Natural killer cell (primary cell): ENCODE measurements around the gene TP53RK. TPM values are rescaled to one million over a fixed set of nuclear protein-coding genes. Genes with fewer than 3 reads are reported as not detected.

Experiments used
- ATAC-seq, 3 donors: fragments of 150-1000 bp in 2 of 3; fragments of 200-7000 bp in 1 of 3; cut with Tn5 transposase; 1 replicate in 1 of 3; 2 replicates in 2 of 3; pipeline ENCODE4 v1.10.0; 2021; ENCODE audit warnings: mild to moderate bottlenecking in 2 of 3, moderate library complexity in 2 of 3
- DNase-seq, 2 donors: peaks; one replicate each; pipeline versions ENCODE4 v3.0.0 to v3.0.0-alpha.2; 2013 to 2021; ENCODE audit warnings: mixed read lengths in 1 of 2
- H3K27ac ChIP-seq: one replicate; pipeline ENCODE4 v1.5.1; 2013; ENCODE audit warnings: mild to moderate bottlenecking, low read length
- H3K27me3 ChIP-seq: one replicate; pipeline ENCODE4 v1.6.1; 2013; ENCODE audit warnings: low read length; ENCODE audit not compliant: control insufficient read depth, insufficient read depth
- H3K36me3 ChIP-seq: one replicate; pipeline ENCODE4 v1.6.1; 2013; ENCODE audit warnings: low read length; ENCODE audit not compliant: control insufficient read depth, insufficient read depth
- H3K4me1 ChIP-seq: one replicate; pipeline ENCODE4 v1.6.1; 2013; ENCODE audit warnings: low read length; ENCODE audit not compliant: control insufficient read depth, insufficient read depth
- H3K4me3 ChIP-seq: one replicate; pipeline ENCODE4 v1.5.1; 2013; ENCODE audit warnings: low read length
- H3K9me3 ChIP-seq: one replicate; pipeline ENCODE4 v1.6.1; 2013; ENCODE audit warnings: low read length; ENCODE audit not compliant: control insufficient read depth, insufficient read depth
- H3K27ac Mint-ChIP-seq, 2 donors: one replicate each; pipeline ENCODE4 v1.8.0; 2022; ENCODE audit warnings: mild to moderate bottlenecking in 2 of 2, mixed read lengths in 2 of 2, moderate library complexity in 1 of 2
- H3K27me3 Mint-ChIP-seq, 2 donors: one replicate each; pipeline ENCODE4 v1.8.0; 2022; ENCODE audit warnings: low read depth in 2 of 2, mixed read lengths in 2 of 2
- H3K36me3 Mint-ChIP-seq: one replicate; pipeline ENCODE4 v1.8.0; 2022; ENCODE audit warnings: mixed read lengths
- H3K4me1 Mint-ChIP-seq, 2 donors: one replicate each; pipeline ENCODE4 v1.8.0; 2022; ENCODE audit warnings: mixed read lengths in 2 of 2
- H3K4me3 Mint-ChIP-seq: one replicate; pipeline ENCODE4 v1.8.0; 2022; ENCODE audit warnings: mild to moderate bottlenecking, moderate library complexity, mixed read lengths
- H3K9me3 Mint-ChIP-seq, 2 donors: one replicate each; pipeline ENCODE4 v1.8.0; 2022; ENCODE audit warnings: mixed read lengths in 2 of 2
- CTCF ChIP-seq: fragments of 200-600 bp; IDR thresholded peaks from one replicate; pipeline ENCODE4 v1.8.0; 2022; ENCODE audit warnings: antibody characterized with exemption
- WGBS: methylation state at CpG from one replicate; pipeline ENCODE4 v1.1.7; 2013; ENCODE audit warnings: missing lambda C conversion rate; ENCODE audit not compliant: insufficient coverage; 5-methylcytosine and 5-hydroxymethylcytosine counted together
- intact Hi-C: fragments of 100-400 bp; cut with micrococcal nuclease; formaldehyde crosslinking; loops from one replicate; pipeline ENCODE4 v1.14.2; 2022
- total RNA-seq, 4 donors: library from RNA; stranded (reverse); fragments of 120-200 nt in 1 of 4; gene quantifications; one replicate each; pipeline versions ENCODE4 v1.2.3 to v1.2.4, GENCODE V29; 2013 to 2022

TP53RK gene
- total RNA-seq, 3 donors from 2014 or later (not counting 1 experiment from before 2014, with no cell fraction given), result 5.0 to 10.4 (median 7.8) TPM

GRCh38 chr20:46722450-46722849 lies 33.2 kb upstream of the TP53RK start:
- no peak overlapping the region for H3K4me3 Mint-ChIP-seq
- intact Hi-C loops, result no loop called here
- H3K9me3 ChIP-seq, result no peaks in the 10 kb centered on the region
- DNase-seq, result no peak
- no peaks in the 10 kb centered on the region for H3K4me1 Mint-ChIP-seq
- no peak overlapping the region for H3K4me3 ChIP-seq
- no peak overlapping the region for H3K27ac Mint-ChIP-seq
- H3K36me3 ChIP-seq, result no peaks in the 10 kb centered on the region
- no peak overlapping the region for H3K27ac ChIP-seq
- no peaks in the 10 kb centered on the region for H3K36me3 Mint-ChIP-seq
- no peaks in the 10 kb centered on the region for H3K27me3 ChIP-seq
- ATAC-seq, result no peak
- no peaks in the 10 kb centered on the region for H3K27me3 Mint-ChIP-seq
- WGBS, result 100% methylated on average over 2 of the region's 2 CpGs
- no peaks in the 10 kb centered on the region for H3K9me3 Mint-ChIP-seq
- no peak for TF ChIP-seq CTCF
- no peaks in the 10 kb centered on the region for H3K4me1 ChIP-seq

- intact Hi-C loops, result no loop called here
- no peaks in the 10 kb centered on the region for H3K9me3 ChIP-seq
- 64% methylated on average over 1 of the region's 1 CpG for WGBS
- Mint-ChIP-seq H3K9me3 (no peaks in the 10 kb centered on the region), H3K36me3 (no peaks in the 10 kb centered on the region), H3K27ac (no peak overlapping the region), H3K27me3 (no peaks in the 10 kb centered on the region), H3K4me1 (no peaks in the 10 kb centered on the region), H3K4me3 (no peak overlapping the region)
- H3K27ac ChIP-seq, result no peak overlapping the region
- no peak for TF ChIP-seq CTCF
- no peaks in the 10 kb centered on the region for H3K36me3 ChIP-seq
- DNase-seq, result no peak
- no peak overlapping the region for H3K4me3 ChIP-seq
- H3K27me3 ChIP-seq, result no peaks in the 10 kb centered on the region
- no peak for ATAC-seq
- no peaks in the 10 kb centered on the region for H3K4me1 ChIP-seq
Observed at GRCh38 chr20:46721476-46721875, 32.2 kb upstream of the TP53RK start.

- DNase-seq, result no peak
- intact Hi-C loops, result no loop called here
- no peaks in the 10 kb centered on the region for H3K36me3 ChIP-seq
- Mint-ChIP-seq H3K4me3 (no peak overlapping the region), H3K27ac (no peak overlapping the region), H3K4me1 (no peaks in the 10 kb centered on the region), H3K9me3 (no peaks in the 10 kb centered on the region), H3K36me3 (no peaks in the 10 kb centered on the region), H3K27me3 (no peaks in the 10 kb centered on the region)
- TF ChIP-seq CTCF, result no peak
- peak in 1 of 3 donors; percentile 26 for ATAC-seq
- no peaks in the 10 kb centered on the region for H3K9me3 ChIP-seq
- H3K4me3 ChIP-seq, result no peak overlapping the region
- no peaks in the 10 kb centered on the region for H3K4me1 ChIP-seq
- H3K27me3 ChIP-seq, result no peaks in the 10 kb centered on the region
- H3K27ac ChIP-seq, result no peak overlapping the region
Observed at GRCh38 chr20:46720776-46721425, 31.7 kb upstream of the TP53RK start.

GRCh38 chr20:46720019-46720418 lies 30.8 kb upstream of the TP53RK start:
- 78% methylated on average over 1 of the region's 1 CpG for WGBS
- H3K27ac ChIP-seq, result no peak overlapping the region
- H3K9me3 ChIP-seq, result no peaks in the 10 kb centered on the region
- no peaks in the 10 kb centered on the region for H3K9me3 Mint-ChIP-seq
- H3K27ac Mint-ChIP-seq, result no peak overlapping the region
- no peak for TF ChIP-seq CTCF
- H3K4me1 ChIP-seq, result no peaks in the 10 kb centered on the region
- H3K4me3 Mint-ChIP-seq, result no peak overlapping the region
- no peak overlapping the region for H3K4me3 ChIP-seq
- DNase-seq, result no peak
- intact Hi-C loops, result no loop called here
- H3K36me3 ChIP-seq, result no peaks in the 10 kb centered on the region
- no peaks in the 10 kb centered on the region for H3K36me3 Mint-ChIP-seq
- no peaks in the 10 kb centered on the region for H3K4me1 Mint-ChIP-seq
- no peak for ATAC-seq
- peaks cover 3% of the 10 kb centered on the region in 2 donors for H3K27me3 Mint-ChIP-seq
- no peaks in the 10 kb centered on the region for H3K27me3 ChIP-seq
